SHP77 (cell line): ENCODE measurements around the gene EPHB6.

Experiments used
- DNase-seq, 2 experiments: peaks; one replicate each; lab custom pipeline; 2025; lab: John Stamatoyannopoulos, UW

EPHB6 gene

GRCh38 chr7:142896151-142896550 lies 41.3 kb downstream of the EPHB6 start:
- DNase-seq = no peak

DNA sequence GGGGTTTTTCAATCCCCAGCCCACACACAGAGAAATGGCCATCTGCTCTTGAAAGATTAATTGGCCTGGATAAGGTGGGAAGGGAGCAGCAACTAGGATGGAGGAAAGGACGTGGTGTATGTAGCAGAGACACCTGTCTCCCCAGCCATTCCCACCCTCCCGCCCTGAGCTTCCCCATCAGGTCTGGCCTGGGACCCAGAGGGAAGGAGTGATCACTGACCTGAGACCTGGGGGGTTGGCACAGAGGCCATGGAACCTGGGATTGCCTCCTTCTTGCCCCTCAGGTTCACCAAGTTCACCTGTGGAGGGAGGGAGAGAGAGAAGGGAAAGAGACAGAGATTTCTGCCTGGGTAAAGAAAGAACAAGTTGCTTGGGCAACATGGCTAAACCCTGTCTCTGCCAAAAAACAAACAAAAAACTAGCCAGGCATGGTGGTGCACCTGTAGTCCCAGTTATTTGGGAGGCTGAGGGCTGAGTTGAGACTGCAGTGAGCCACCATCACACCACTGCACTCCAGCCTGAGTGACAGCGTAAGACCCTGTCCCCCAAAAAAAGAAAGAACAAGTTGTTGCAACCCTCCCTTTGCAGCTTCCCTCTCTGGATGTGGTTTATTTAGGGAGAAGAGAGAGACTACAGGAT lies 42.0 kb downstream of the EPHB6 start:
- DNase-seq = no peak

DNA sequence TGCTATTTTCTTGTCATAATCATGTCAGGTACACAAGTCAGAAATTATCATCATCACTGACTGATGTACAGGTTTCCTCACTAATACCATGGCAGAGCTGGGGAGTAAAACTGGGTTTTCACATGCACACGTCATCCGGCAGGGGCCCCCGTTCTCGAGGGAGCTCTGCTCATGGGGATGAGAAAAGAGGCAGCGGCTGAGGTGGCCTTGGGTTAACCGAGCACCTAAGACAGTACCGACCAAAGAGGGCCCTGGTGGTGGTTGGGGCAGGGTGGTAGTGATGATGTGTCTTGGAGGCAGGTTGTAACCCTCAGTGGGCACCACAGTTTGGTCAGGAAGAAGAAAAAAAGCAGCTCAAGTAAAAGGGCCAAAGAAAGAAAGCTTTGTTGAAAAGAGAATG lies 42.8 kb downstream of the EPHB6 start:
- no peak for DNase-seq

DNA sequence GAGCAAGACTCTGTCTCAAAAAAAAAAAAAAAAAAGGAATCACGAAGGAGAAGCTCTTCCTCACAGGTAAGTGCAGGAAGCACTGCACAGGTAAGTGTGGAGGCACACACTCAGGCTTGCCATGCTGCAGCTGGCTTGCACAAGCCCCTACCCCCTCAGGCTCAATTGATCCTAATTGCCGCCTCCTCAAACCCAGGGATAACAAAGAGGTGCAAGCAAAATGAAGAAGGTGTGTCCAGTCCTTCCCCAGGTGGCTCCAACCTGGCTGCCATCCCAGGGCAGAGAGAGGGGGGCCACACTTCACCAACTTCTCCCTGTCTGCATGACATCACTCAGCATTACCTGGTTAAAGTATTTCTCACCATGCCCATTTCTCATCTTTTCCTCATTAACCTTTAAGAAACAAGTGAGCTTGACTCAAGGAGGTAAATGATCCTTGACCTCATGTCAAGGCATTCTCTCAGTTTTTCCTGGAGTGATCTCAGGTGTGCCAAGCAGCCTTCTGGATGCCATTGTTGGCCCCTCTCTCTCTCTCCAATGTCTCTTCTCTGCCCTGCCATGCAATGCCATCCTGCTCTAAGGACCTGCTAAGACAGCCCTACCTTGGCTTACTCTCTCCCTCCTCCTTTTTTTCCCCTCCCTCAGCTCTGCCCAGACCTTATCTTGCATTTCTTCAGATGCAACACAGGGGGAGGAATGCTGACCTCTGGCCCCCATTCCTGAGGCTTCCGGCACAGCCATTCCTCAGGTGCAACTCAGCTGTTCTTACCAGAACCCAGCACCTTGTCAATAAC lies 43.7 kb downstream of the EPHB6 start:
- no peak for DNase-seq

DNA sequence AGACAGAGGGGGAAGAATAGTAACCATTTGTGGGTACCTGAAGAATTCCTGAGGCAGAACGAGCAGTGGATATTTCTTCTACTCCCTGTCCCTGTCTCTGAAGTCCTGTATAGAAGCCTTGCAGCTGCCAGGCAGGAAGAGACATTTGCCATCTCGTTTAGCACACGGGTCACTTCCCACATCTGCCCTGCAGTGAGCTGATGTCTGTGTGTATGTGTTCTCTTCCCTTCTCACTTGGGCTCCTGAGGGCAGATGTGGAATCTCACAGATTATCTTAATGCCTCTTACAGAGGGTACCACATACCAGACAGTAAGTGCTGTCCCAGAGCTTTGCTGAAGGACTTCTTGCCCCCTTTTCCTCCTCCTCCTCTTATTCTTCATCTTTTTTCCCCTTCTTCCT lies 44.8 kb downstream of the EPHB6 start:
- DNase-seq = no peak

DNA sequence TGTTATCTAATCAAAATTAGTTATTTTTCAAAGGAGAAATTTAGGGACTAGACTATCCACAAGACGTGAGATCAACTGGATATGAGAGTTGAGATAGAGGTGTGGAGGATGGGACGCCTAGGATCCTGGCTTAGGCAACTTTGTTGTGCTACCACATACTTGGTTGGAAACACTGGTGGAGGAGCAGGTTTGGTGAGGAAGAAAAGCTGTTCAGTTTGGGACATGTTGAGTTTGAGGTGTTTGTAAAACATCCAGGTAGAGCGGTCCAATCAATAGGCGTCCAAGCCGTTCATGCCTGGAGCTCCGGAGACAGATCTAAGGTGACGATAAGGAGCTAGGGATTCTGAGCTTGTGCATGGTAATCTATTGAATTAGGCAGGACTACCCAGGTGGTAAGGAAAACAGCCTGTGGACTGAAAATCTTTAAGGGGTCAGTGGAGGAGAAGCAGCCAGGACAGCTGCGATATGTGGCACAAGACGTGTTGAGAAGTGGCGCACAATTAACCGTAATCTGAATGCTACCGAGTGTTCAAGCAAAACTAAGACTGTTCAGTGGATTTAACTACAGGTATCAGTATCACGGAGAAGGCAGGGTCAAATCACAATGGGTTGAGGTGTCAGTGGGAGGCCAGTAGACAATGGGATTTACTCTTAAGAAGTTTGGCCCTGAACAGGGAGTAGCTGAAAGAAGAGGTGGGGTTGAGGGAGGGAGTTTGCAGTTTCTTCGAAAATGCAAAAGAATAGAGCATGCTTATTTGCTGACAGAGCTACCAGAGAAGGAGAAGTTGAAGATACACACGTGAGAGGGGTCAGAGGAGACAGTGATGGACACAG lies 46.8 kb downstream of the EPHB6 start:
- no peak for DNase-seq

DNA sequence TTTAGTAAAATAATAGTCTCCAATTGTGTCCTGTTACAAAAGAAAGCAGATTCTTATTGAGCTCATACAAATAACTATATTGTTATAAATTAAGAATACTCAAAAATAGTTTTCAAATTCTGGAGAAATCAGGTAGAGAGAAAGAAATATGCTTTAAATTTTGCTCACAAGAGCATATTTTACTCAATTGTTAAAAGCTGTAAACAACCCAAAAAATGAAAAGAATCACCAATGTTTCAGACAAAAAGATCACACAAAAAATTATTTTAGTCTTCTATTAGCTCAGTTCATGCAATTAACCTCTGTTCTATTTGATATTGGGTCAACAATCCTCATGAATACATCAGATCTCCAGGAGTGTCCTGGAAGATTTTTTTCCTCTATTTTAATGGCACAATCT lies 49.3 kb downstream of the EPHB6 start:
- DNase-seq = no peak

DNA sequence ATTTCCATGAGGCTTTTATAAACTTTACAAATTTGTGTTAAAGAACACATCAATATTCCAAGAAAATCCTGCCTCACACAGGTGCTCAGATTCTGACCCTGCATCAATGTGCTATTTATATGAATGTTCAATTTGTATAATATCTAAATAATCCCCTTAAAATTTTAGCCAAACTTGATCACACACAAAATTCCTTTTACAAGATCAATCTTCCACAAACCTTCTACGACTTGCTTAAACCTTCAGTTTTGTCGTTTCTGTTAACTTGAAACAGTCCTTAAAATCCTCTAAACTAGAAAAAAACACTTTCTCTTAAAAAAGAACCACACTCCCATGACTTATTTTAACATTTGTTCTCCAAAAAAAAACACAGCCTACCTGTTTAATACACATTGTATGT lies 50.9 kb downstream of the EPHB6 start:
- no peak for DNase-seq

- no peak for DNase-seq
Observed at GRCh38 chr7:142906643-142907042, 51.8 kb downstream of the EPHB6 start.

DNA sequence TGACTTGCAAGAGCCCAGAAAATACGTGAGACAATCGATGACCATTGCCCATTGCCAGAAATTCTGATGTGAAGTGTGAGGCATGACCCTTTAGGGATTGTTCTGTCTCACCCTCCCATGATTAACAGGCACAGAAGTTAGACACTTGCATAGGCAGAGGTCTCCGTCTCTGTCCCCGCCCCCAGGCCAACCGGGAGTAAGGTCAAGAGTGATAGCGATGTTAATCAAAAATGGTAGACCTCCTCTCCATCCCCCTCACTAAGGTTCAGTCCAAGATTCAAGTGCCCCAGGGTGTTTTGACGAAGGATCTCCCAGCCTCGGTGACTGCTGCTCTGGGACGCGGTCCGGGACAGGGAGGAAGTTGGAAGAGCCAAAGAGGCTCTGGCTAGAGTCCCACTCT lies 53.4 kb downstream of the EPHB6 start:
- no peak for DNase-seq

GRCh38 chr7:142908921-142909890 lies 54.3 kb downstream of the EPHB6 start:
- no peak for DNase-seq

DNA sequence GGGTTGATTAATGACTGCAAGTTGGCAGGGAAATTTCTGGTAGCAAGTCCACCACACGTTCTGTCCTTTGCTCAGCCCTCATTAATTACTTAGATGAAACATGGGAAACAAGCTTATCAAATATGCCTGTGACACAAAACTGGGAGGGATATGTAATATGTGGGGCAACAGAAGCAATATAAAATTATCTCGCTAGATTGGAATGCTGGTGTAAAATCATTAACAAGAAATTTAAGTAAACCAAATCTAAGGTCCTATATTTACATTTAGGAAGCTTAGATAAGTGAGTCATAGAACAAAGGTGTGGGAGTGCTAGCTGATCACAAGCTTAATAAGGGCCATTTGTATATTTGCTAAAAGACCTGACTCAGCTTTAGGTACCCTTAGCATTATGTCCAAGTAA lies 55.2 kb downstream of the EPHB6 start:
- no peak for DNase-seq

DNA sequence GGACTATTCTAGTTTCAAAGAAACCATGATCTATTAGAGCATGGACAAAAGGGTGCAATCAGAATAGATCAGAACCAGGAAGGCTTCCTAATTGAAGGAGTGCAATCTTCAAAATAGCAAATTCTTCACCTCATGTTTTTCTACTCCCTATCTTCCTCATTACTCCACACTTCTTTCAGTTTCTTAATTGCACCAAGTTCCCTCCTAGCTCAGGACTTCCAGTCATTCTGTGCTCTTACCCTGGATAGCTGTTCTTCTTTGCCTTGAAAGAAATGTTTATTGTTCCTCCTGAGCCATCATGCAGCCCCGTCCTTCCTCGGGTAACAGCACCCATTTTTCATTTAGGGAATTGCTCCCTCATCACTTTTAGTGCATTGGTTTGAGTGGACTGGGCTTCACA lies 55.6 kb downstream of the EPHB6 start:
- DNase-seq = no peak

- DNase-seq = no peak
Observed at GRCh38 chr7:142913051-142913450, 58.2 kb downstream of the EPHB6 start.

DNA sequence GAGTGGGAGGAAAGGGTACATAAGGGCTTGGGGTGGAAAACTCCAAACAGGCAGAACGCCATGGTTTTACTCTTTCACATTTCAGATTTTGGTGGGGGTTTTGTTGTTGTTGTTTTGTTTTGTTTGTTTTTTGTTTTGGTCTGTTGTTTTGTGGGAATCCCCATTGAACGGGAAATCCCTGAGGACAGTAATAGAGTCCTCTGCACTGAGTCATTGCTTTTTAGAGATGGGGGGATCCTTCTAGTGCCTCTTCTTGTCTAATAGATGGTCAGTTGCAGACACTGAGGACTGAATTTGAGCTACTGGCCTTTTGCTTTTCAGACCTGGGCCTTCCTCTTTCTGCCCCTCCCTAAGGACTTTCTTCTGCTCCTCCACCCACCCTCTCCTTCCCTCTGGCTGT lies 58.7 kb downstream of the EPHB6 start:
- no peak for DNase-seq

GRCh38 chr7:142914121-142914520 lies 59.2 kb downstream of the EPHB6 start:
- DNase-seq = no peak

DNA sequence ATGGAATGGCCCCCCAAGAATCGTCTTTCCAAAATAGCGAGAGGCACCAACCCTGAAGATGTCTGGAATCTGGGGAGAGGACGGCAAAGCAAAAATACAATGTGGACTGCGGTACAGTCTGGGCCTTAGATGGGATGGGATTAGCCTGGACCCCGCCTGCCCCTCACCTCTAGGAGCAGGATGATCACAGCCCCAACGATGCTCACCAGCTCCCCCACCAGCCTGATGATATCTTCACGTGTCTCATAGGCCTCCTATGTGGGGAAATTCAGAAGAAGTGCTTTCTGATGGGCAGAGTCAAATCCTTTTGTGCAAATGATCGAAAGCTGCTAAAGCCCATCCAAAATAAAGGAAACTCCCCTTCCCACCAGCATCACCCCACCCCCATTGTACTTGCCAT lies 60.4 kb downstream of the EPHB6 start:
- DNase-seq = no peak

GRCh38 chr7:142916508-142916907 lies 61.6 kb downstream of the EPHB6 start:
- no peak for DNase-seq

- DNase-seq = no peak
Observed at GRCh38 chr7:142917447-142917846, 62.6 kb downstream of the EPHB6 start.

DNA sequence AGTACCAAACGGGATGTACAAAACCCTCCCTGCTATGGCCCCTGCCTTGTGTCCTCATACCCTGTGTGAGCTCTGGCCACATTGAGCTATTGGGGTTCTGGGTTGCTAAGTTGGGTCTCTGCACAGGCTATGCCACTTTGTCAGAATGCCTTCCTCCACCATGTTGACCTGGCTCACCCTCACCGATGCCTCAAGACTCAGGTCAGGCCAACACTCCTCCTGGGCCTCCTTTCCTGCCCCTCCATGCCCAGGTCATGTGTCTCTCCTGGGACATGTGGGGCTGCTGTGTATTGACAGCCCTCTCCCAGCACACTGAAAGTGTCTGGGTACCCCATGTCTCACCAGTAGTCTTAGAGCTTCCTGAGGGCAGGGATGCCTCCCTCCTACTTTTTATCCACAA lies 64.0 kb downstream of the EPHB6 start:
- DNase-seq = no peak

GRCh38 chr7:142919656-142920055 lies 64.8 kb downstream of the EPHB6 start:
- no peak for DNase-seq
